GM18870 (cell line): ENCODE measurements around the gene DGKI.

ENCODE experiments used
- ATAC-seq: cut with Tn5 transposase; IDR thresholded peaks from one replicate; pipeline ENCODE4 v1.9.1; 2021; ENCODE audit warnings: moderate library complexity; ENCODE audit not compliant: unreplicated experiment

The DGKI gene

DNA sequence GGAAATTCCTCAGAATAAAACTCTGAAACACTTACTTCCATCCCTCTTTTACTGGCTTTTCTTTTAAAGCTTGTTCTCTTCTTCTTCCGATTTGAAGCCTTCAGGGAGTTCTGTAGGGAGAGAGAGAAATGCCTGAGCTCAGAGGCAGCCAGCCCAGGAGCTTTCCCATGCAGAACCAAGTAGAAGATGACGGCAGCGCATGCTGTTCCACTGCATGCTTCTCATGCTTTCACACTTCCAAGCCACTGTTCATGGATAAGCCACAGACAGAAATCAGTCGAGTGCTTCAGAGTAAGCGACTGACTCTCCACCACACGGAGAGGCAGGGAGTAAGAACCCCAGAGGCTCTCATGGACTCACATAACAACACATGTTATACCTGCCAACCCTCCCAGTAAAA lies 237.3 kb downstream of the DGKI start:
- ATAC-seq = no peak

DNA sequence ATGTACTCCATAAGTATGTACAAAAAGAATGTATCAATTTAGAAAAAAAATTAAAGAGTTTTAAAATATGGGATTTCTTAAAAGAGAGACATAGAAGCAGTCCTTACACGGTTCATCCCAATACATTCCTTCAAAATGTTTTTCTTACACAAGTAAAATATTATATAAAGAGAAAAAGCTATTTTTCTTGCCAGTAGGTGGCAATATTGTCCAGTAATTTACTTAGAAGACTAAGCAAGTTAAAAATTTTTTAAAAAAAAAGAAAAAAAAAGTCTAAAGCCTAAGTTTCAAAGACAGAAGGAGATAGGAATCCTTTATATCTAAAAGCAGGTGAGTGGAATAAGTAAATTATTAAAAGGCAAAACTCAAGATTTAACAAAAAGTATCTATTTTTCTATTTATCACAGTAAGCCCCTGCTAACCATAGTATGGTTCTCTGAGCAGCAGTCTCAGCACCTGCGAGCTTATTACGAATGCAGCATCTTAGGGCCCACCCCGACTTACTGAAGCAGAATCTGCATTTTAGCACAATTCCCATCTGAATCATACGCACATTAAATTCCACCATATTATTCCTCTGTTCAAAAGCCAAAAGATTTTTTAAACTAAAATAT lies 240.6 kb downstream of the DGKI start:
- no peak for ATAC-seq

DNA sequence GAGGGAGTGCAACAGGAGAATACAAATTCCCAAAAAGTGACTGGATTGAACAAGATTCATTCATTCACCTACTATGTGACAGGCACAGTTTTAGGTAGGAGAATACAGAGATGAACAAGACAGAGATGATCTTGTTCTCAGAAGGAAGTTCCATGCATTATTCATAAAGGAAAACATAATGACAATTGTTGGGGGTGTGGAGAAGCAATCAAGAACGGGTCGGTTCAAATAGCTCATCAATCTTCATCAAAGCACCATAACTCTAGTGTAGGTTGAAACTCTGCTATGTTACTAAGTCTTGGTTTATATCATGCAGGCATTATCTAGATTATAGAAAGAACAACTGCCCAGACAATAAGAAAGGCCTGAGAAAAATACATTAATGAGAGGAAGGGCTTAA lies 243.7 kb downstream of the DGKI start:
- ATAC-seq = no peak

DNA sequence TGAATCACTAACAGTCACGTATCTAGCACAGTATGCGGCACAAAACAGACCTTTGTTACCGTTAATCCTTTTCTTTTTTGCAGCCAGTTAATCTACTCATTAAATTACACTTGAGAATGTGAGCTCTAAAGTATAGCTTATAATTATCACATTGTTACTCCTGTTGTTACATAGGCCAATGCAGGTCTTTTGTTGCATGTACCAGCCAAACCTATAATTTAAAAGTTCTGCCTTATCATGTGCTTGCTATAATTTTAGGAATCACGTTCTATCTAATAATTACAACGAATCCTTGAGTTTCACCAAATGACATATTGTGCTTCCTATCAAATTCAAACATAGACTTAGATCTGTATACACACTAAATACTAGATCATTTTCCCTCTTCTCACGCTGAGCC lies 245.1 kb downstream of the DGKI start:
- ATAC-seq = no peak

DNA sequence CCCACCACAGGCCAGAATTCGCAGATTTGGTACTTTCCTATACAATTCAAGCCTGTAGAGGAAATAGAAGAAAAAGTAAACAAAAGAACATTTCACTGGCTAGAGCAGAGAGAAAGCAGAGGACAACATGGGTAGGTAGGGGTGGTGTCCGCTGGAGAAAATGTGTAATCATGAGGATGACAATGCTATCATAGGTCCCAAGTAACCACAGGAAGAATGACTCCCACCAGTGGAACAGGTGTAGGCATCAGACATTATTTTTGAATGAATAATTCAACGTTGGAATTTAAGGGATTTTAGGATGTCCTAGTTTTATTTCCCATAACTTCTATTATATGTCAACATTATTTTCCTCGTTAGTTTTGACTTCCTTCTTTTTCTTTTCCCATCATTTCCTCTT lies 248.9 kb downstream of the DGKI start:
- no peak for ATAC-seq

DNA sequence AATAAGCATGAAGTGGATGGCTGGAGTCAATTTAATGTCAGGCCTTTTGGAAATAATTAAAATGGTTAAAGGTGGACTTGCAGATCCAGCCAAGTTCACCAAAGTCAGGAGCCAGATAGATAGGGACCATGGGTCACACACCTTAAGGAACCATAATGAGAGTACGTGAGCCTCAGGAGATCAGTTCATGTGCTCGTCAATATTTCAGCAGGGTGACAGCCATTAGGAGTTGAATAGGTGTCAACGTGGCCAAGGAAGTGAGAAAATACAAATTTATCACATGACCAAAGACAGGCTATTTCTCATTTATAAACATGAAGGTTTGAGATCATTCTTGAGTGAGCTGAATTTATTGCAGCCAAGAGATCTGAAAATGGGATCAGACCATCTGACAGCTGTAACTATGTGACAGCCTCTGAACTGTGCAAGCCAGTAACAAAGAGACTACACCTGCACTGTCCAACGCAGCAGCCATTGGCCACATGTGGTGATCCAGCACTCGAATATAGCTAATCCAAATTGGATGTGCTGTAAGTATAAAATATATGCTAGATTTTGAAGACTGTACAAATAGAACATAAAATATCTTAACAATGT lies 253.6 kb downstream of the DGKI start:
- no peak for ATAC-seq

DNA sequence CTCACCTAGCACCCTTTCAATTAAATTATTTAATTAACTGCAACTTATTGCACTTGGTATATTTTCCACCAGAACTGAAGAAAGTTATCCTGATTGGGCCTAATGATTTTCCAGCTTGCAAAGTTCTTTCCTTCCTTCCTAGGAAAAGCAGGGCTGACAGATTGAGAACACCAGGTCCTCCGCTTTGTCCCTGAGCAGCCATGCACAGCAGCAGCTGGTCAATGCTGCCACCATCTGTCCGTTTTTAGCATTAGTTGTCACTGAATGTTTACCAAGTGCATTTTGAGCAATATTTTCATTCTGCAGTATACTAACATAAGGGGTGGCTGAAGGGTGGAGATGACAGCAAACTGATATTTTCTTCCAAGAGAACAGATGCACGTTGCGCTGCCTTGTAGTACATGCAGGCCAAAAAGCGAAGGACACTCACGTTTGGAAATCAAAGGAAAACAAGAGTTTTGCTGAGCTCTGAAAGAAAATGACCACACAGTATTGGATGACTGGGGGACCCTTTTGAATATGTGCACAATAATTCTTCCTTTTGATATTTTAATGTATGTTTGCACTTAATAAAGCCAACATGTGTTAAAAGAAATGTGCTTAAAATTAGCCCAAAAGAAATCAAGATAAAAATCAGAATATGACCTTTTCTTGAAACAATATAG lies 254.4 kb downstream of the DGKI start:
- peak; percentile 77 for ATAC-seq

DNA sequence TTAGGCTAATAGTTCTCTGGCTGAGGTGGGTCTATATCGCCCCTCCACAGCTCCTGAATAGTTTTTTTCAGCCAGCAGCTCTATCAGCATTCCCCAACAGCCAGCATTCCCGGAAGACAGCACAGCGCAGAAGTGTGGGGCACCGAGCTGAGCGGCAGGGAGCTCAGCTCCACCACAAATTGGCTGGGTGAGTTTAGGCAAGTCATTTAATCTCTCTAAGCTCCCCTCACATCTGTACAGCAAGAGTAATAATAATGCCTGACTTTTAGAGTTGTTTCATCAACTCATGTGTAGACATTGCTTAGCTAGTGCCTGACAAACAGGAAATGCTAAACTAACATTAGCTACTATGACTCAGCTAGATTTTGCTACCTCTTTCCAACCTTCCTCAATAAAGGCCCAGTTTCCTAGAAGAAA lies 255.3 kb downstream of the DGKI start:
- no peak for ATAC-seq

DNA sequence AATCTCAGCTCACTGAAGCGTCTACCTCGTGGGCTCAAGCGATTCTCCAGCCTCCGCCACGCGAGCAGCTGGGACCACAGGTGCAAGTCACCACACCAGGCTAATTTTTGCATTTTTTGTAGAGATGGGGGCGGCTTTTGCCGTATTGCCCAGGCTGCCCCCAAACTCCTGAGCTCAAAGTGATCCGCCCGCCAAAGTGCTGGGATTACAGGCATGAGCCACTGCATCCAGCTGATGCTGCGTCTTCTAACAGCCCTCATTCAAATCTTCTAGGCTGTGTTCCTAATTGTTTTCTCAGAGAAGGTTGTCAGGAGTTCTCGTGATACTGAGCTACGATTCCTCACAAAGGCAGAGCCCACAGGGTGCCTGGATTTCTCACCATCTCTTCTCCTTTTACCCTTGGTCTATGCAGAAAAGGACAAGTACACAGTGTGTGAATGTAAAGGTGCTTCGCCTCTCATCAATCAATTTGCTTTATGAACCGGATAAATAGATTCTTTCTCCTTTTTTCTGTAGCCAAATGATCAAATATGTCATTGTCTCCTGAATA lies 255.9 kb downstream of the DGKI start:
- no peak for ATAC-seq

DNA sequence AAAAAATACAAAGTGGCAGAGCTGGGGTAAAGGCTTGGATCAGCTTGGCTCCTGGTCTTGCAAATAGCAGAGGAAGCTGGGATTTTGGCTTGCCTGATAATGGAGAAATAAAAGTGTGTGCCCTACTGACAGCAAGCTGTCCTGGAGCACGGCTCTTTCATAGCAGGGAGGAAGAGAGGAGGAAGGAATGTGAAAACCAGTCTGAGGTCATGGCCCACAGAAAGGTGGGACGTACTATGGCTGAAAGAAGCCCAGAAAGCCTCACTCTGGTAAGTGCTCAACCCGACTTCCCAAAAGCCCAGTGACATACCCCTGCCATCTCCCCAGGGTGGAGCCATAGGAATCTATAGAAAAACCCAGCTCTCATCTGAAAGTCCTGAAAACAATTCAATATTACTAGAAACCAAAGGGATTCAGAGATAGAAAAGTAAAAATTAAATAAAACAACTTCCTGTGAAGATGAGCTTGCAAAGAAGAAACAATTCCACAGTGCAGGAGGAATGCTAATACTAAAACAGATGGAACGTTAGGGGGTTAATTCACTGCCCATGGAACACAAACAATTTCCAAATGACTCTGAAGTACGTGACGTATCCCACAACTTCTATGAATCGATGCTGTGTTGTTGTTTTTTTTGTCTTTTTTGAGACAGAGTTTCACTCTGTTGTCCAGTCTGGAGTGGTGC lies 256.6 kb downstream of the DGKI start:
- ATAC-seq = no peak

DNA sequence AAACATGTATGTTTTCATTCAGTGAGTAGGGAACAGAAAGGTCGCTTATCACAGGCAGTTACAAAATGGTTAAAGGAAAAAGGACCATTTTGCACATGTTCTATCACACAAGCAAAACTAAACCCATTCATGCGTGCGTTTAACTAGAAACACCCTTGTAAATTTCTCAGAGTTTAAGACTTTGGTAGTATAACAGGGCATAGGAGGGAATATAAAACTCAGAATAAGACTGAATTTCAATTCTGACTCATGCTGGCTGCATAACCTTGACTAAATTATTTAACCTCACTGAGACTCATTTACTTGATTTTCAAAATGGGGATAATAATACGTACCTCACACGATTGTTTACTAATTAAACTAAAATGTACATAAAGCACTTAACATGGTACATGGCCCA lies 259.4 kb downstream of the DGKI start:
- no peak for ATAC-seq

DNA sequence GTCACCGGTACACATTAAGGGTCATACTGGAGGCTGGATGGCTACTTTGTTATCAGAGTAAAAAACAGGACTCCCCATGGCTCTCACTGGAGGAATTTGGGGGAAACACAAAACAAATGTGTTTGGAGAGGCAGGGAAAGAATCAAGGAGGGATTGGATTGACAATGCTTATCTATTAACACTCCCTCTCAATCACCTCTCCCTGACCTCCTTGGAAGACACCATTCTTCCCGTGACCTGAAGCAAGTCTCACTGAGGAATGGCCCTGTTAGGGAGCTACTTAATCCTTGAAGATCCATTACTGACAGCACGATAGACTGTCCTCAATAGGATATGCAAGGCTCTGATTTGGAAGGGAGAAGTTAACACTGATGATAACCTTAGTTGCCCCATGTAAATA lies 261.2 kb downstream of the DGKI start:
- ATAC-seq = no peak

DNA sequence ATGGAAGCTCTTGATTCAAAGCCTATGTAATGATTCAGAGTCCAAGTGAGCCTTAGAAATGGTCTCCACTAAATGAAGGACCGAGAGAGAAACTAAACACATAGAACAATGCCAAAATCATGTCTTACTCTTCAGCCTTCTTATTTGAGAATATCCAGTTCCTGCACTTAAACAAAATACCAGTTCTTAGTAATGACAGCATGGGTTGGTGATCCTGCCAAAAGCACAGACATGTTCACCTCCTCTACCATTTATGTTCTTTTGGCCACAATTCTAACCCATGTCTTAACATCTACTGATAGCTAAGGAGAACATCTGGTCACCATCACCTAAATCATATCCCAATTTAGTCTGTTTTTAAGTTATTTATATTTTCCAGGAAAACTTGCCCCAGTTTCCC lies 263.6 kb downstream of the DGKI start:
- no peak for ATAC-seq

DNA sequence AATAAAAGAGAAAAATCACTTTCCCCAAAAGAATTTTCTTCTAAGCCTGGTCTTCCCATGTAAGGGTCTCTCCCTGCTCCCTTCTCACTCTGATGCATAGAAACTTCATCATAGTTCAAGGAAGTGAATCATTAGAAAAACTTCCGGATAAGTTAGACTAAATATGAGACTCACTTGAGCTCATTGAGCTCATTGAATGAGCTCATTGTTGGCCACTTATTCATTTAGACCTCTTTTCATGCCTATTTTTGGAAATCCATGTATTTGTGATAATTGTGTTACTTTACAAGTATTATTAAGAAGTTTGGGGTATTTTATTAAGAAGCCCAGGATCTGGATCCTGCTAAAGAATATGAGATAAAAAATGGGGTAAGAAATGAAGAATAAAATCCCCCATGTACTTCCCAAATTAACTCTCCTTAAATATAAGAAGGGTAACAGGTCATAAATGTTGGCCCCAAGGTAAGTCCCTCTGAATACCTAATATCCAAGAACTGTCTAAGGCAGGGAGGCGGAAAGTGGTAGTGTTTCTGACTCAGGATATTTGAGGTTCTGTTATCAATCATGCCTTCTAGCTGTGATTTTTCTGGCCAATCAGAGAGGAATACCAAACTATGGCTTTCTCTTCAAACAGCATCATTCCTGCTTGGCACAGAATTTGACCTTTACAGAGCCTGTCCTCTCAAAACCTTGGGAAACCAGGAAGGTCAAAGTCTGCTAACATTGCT lies 266.7 kb downstream of the DGKI start:
- no peak for ATAC-seq

DNA sequence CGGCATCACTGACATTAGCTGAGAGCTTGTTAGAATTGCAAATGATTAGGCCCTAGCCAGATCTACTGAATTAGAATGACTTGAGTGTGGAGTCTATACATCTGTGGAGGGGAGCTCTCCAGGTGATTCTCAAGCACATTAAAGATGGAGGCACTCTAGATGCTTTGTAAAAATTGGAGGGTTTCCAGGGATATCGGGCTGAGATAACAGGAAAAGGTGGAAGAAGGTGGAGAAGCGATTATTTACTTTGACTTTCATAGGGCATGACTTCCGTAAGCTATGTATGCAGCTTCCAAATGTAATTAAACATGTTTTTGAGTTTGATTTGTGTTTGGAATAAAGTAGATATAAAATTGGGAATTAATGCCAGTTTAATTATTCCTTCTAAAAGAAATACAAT lies 268.2 kb downstream of the DGKI start:
- ATAC-seq = no peak

DNA sequence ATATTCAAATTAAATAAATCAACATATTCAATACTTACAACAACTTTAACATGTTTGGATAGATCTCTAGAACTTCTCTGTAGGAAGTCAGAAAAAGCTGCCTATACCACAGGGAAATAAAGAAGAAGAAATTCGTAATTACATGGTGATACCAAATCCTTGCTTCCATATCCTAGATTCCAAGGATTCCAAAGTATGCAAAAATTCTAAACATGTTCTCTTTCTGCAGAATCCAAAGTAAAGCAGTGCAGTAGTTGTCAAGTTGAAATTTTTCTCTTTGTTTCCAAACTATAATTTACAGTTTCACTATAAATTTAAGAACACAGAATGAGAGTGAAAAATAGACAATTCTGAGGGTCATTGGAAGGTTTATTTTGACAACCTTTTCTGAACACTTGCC lies 269.6 kb downstream of the DGKI start:
- no peak for ATAC-seq

DNA sequence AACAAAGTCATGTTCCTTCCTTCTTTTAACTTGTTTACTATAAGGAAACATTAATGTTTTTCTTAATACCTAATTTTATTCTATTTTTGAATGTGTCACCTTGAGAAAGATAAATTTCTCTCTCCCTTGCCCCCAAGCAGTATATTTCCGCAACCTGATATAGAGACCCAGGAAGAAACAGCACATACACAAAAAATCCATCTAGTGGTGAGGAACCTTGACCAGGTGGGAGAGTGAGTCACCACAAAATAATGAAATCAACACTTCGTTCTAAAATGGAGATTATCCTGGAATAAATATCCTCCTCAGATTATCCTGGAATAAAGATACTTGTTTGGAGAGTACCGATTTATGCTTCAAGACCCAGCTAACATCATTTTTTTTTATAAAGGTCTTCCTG lies 270.3 kb downstream of the DGKI start:
- ATAC-seq = no peak

DNA sequence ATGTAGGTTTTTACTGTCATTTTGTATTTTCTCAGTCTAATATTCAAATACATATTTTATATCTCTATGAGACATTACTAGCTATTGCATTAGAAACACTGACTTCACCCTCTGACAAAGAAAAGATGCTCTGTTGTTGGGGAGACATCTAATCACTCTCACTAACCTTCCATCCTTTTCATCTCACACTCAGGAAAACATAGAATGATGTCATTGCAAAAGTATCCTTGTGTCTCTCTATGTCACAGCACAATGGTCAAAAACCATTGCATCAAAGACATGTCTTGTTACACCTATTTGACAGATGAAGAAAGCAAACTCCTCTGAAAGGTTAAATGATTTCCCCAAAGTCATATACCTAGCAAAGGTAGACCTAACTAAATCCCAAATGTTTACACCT lies 272.0 kb downstream of the DGKI start:
- ATAC-seq = no peak

DNA sequence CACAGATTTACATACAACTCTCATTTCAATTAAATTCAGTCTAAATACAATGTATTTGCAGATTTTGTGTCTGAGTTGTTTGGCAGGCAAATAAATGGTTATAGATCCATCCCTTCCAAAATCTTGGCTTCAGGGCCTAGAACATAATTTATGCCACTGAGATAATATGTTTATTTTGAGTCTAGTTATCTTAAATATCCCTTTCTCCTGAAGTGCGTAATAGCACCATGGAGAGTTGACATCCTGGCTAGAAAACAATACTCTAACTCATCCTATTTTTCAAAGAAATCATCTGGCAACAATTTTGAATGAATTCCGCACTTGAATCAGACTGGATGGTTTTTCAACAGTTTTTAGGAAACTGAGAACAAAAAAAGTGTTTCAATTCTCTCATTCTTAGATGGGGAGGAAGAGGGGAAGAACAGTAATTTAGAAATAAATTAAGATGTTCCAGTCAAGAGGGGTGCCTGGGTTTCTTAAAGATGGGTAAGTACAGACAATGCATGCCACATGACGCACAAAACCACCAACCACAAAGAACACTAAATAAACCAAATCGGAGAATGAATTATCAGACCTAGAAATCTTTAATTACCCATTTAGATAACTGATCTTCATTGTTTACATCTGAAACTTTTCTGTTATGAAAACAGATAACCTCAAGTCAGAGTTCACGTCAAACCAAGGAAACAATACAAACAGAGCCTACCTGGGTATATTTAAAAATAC lies 274.6 kb downstream of the DGKI start:
- no peak for ATAC-seq

DNA sequence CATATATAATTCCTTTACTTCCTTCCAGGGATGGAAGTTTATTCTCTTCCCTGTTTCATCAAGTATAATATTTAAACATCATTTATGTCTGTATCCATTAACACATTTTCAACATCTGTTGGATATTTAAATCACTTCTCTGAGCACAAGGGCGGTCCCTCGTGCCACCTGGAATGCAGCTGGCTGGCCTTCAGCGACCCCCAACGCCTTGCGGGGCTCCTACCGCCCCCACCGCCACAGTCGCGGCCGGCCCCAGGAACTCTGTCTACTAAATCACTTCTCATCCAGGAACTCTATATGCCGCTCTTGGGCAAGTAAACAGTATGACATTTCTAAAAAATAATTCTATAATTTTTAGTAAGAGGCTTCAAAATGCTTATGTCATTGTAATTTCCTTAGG lies 282.1 kb downstream of the DGKI start:
- no peak for ATAC-seq

DNA sequence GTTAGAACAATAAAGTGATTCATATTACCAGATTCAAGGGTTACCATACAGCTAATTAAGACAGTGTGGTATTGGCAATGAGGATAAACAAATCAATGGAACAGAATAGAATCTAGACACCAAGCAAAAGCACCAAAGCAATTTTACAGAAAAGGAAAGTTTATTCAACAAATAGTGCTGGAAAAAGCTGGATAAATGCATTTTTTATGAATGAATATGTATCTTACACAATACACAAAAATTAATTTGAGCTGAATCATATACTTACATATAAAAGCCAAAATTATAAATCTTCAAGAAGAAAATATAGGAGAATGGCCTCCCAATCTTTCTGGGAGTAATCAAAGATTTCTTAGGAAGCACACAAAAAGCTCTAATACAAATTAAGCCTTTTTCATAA lies 282.8 kb downstream of the DGKI start:
- no peak for ATAC-seq
